Cardiac septum (tissue), 1 donor: ENCODE data around the gene USF3. TPM values are rescaled to one million over a fixed set of nuclear protein-coding genes. Genes with fewer than 3 reads are reported as not detected.

Experiments
- DNase-seq: peaks from one replicate; pipeline ENCODE4 v3.0.0-alpha.2; 2020; ENCODE audit warnings: low spot score
- intact Hi-C: fragments of 100-400 bp; cut with DNase I; formaldehyde crosslinking; loops from one replicate; pipeline ENCODE4 v1.14.0; 2022
- total RNA-seq: library from RNA; stranded (reverse); fragmentation: NEBNext Ultra II Directional; extraction: Animal tissue kit (Norgen Biotek cat#: 25700); gene quantifications from one replicate; pipeline ENCODE4 v1.2.1, GENCODE V29; 2021
- donor health status: DM: no; HTN: no; CAD: no.

USF3 gene
- total RNA-seq, 1 donor from 2014 or later: 16.3 TPM

- no peak for DNase-seq
Observed at GRCh38 chr3:113625834-113626233, 70.6 kb downstream of the USF3 start.

DNA sequence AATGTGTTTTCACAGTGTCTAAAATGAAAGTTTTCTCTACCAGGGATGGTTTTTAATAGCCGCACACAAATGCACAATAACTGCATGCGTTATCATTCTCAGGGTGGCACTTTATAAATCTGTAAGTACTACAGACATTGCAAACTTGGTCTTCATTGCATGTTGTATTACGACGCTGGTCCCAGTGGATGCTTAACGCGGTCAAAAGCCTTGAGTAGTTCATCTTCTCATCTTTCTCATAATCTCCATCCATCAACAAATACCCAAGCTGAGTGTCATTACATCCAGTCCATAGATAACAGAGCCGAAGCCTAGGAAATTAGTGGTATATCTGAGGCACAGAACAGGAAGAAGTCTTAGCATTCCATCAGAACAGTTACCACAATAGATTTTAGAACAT, 72.6 kb downstream of the USF3 start:
- intact Hi-C loops: loop anchor here (10.0 kb wide), 1 partner anchor 569 kb away; no protein-coding TSS in a partner anchor
- DNase-seq: no peak

More at GRCh38 chr3:113625834-113626233, 70.6 kb downstream of the USF3 start:
- intact Hi-C loops: loop anchor here (2.0 to 10.0 kb wide), 2 partner anchors 131 to 571 kb away; no protein-coding TSS in a partner anchor

DNA sequence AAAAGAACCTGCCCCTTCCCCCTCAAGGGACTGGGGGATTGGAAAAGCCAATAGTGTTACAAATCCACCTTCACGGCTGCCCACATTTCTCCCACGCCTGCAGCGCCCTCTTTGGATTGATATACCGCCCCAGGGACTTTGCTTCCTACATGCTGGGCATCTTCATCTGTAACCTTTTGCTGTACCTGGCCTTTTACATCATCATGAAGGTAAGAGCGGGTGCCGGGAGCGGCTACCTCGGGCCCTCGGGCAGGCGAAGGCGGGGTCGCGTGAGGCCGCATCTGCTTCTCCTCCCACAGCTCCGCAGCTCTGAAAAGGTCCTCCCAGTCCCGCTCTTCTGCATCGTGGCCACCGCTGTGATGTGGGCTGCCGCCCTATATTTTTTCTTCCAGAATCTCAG, 73.1 kb downstream of the USF3 start:
- no peak for DNase-seq
- intact Hi-C loops: loop anchor here (10.0 kb wide), 1 partner anchor 569 kb away; no protein-coding TSS in a partner anchor

DNA sequence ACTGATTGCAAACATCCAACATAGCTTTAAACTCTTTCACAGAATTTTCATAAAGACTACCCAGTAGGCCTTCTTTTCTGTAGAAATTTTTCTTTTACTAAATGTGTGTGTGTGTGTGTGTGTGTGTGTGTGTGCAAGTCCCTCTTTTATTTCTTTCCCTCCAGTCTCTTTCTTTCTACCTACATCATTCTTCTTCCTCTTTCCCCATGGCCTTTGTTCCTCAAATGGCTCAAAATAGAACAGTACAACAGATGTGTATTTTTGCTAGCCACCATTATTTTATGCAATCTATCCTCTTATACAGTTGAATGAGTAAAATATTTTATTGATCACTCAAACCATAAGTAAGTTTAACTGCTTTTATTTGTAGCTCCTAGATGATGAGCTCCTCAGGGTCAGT, 76.4 kb downstream of the USF3 start:
- intact Hi-C loops: loop anchor here (10.0 kb wide), 1 partner anchor 565 kb away; no protein-coding TSS in a partner anchor
- no peak for DNase-seq

GRCh38 chr3:113617726-113618125, 78.7 kb downstream of the USF3 start:
- intact Hi-C loops: no loop called here
- no peak for DNase-seq

GRCh38 chr3:113615976-113616375, 80.5 kb downstream of the USF3 start:
- no peak for DNase-seq
- intact Hi-C loops: no loop called here

- no peak for DNase-seq
- intact Hi-C loops: no loop called here
Observed at GRCh38 chr3:113614402-113614801, 82.0 kb downstream of the USF3 start.

DNA sequence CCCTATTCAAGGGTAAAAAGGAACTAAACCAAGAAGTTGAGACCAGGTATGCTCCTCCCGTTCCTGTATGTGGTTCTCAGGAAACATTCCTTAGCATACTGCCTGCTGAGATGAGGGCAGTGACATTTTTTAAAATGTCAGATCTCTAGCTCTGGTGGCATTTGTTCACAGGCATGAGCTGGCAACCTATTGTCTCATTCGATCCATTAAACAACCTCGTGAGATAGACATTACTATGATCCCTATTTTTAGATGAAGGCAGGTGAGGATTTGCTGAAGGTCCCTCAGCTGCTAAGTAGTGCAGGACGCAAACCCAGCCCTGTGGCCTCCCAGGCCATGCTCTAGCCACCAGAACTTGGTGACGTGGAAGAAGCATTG, 89.2 kb downstream of the USF3 start:
- intact Hi-C loops: no loop called here
- no peak for DNase-seq

DNA sequence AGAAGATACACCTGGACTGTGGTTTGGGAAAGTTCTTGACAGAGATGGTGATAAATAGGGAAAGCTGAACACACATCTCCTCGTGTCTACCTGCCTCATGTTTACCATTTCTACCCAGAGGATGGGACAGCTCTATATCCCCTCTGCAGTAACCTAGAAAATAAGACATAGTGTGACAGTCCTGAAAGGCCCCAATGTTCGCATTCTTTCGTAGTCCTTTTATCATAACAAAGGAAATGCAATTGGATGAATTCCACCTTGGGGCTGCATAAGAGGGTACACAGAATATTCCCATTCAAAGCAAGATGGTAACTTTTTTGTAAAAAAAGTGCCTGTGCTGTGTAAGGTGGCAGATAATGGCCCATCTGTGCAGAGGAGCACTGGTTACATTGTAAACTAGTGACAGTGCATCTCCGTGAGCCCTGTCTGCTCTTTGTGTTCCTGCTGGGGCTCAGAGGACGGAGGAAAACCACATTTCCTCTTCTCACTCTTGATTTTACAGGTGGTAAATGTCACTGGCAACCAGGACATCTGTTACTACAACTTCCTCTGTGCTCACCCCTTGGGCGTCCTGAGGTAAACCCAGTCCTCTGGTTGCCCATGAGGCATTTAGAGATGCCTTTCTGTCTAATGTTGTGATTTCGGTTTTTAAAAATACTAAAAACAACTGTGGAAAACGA, 89.8 kb downstream of the USF3 start:
- DNase-seq: no peak
- intact Hi-C loops: no loop called here

GRCh38 chr3:113602836-113603235, 93.6 kb downstream of the USF3 start:
- intact Hi-C loops: no loop called here
- no peak for DNase-seq

DNA sequence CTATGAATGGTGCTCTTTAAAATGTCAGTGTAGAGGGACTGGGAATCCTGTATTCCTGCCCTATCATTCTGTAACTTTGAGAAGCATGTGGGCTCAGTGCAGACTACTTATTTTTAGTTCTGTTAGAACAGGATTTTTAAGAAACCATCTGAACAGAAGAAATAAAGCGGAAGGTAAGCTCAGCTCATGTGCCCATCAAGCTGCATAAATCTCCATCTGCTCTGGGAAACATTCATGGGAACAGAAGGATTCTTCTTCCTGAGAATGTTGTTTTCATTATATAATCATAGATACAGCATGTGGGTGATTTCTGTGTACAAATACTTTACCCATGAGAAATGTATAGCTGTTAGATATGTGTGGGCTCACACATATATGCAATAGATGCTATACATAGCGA, 94.2 kb downstream of the USF3 start:
- intact Hi-C loops: no loop called here
- DNase-seq: no peak

DNA sequence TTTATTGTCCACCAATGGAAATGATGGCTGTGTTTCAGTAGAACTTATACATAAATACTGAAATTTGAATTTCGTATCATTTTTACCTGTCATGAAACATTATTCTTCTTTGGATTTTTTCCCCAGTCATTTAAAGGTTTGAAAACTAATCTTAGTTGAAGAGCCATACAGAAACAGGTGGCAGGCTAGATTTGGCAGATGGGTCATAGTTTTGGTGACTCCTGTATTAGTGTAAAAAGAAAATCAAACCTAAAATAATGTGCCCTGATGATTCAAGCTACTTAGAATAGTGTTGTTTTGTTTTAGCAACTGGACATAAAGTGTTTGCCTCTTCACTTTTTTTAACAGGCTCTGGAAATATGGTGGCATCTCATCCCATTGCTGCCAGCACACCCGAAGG, 95.2 kb downstream of the USF3 start:
- DNase-seq: no peak
- intact Hi-C loops: no loop called here

GRCh38 chr3:113600418-113601182, 95.8 kb downstream of the USF3 start:
- no peak for DNase-seq
- intact Hi-C loops: no loop called here

Other genes starting within 250 kb of the USF3 start
- 3.6 TPM for gene SPICE1, start 181.5 kb downstream of the USF3 start, total RNA-seq
- gene SIDT1, start 164.1 kb downstream of the USF3 start, total RNA-seq: 0.89 TPM
- gene NAA50, start 49.6 kb upstream of the USF3 start, total RNA-seq: 68.5 TPM
- 17.4 TPM for gene ATP6V1A, start 50.4 kb upstream of the USF3 start, total RNA-seq
- gene GRAMD1C, start 142.1 kb upstream of the USF3 start, total RNA-seq: 0.70 TPM